NCI-H1417 treated with DMSO at 0.1 percent for 48 hours (cell line): Measurements from ENCODE around the gene RAI14.
"Not testable (repeated sequence)": the region's sequence is repeated elsewhere in the genome, so short reads cannot be mapped to it uniquely, and the experiment has no call there.

Source experiments
- DNase-seq: peaks from one replicate; lab custom pipeline; 2025; lab: John Stamatoyannopoulos, UW

Gene RAI14

DNA sequence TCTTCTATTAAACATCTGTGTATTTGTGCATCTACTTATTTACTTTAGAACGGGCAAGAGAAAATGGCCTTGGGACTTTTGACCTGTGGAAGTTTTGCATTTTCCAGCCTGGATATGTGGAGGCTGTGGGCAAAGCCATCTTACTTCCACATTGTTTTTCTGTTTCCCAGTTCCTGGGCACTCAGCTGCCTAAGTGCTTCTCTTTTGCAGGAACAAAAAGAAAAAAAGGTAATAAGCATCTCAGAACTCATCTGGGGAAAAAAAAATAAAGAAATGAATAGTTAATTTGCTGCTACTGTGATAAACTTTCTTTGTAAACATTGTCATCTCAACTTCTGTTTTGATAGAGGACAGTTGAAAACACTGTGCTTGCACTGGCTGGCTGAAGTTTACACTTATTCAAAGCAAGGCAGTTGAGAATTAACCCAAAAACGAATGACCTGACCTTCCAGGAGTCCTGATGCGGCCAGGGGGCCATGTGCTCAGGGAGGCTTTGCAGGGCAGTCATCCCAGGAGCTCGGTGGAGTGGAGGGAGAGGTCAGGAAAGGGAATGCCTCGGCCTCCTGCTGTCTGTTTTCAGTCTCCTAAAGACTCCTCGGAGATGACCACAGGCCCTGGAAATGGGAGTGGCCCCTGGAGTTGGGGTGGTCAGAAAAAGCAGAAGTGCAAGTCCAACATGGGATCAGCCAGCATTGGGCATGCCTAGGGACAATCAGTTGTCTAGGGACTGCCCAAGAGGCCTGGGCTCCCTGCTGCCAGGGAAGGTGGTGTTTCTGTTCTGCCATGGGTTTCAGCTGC lies 75.5 kb downstream of the RAI14 start:
- no peak for DNase-seq

DNA sequence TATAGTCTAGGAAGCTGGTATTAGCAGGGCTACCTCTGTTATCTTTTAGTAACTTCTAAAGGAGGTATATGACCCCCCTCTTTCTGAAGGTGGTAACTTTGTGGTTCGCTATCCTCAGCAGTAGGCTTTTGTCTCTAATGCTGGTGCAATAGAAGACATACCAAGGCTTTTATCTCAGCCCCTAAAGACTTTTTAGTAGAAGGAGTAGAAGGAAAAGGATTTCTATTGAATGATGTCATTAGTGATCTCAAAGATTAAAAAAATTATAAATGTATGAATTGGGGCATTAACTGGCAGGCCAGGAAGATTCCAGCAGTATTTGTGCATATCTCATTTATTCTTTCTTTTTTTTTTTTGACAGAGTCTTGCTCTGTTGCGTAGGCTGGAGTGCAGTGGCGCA lies 78.2 kb downstream of the RAI14 start:
- DNase-seq: no peak

DNA sequence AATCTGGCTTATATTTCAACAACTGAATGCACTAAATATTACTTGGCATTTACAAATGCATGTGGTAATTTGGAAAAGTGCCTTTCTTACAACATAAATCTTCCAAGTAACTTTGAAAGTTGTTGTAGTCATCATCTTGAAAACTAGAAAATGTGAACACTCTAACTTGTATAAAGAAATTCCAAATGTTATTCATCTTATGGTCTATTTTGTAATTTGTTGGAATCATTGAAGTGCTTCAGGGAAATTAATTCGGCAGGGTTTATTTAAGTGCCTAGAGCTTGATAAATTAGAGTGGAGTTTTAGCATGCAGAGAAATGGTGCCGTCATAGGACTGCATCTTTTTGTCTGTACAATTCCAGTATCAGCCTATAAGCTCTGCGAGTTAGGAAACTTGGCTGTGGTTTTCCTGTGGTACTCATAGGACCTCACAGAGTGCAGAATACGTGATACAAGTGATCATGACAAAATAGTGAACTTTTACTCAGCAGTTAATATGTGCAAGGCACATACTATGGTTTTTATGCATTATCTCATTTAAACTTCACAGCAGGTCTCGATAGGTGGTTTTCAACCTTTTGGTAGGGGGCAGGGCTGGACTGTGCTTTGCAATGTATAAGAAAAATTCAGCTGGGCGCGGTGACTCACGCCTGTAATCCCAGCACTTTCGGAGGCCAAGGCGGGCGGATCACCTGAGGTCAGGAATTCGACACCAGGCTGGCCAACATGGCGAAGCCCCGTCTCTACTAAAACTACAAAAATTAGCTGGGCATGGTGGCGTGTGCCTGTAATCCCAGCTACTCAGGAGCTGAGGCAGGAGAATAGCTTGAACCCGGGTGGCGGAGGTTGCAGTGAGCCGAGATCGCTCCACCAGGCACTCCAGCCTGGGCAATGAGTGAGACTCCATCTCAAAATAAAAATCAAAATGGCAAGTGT lies 79.6 kb downstream of the RAI14 start:
- no peak for DNase-seq

DNA sequence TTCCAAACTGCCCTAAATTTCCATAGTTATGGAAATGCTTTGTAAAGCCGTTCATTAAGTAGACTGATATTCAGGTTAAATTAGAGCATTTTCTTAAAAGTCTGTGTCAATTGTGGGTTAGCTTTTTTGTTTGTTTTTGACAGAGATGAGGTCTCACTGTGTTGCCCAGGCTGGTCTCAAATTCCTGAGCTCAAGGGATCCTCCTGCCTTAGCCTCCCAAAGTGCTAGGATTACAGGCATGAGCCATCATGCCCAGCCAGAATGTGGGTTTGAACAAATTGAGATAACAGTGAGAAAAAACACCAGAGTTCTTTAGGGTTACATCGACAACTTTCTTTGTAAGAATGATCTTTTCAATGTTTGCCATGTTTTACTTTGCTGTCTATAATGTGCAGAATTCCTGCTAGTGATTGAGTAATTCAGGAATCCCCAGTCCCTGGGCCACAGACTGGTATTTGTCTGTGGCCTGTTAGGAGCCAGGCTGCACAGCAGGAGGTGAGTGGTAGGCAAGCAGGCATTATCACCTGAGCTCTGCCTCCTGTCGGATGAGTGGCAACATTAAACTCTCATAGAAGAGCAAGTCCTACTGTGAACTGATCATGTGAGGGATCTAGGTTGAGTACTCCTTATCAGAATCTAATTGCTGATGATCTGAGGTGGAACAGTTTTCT lies 80.5 kb downstream of the RAI14 start:
- no peak for DNase-seq

DNA sequence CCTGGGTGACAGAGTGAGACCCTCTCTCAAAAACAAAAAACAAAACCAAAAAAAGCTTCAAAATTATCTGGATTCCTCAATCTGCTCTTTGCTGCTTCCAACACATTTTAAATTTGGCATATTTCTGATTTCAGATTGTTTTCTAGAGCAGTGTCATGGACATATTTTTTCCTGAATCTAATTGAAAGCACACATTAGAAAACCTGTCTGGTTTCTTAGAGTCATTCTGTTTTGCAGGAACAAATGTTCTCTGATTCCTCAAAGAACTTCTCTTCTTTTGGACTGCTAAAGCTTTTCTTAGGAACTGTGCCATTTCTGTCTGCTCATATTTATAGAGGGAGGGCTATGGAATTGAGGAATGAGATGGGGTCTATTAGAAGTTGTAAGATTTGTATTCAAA lies 81.6 kb downstream of the RAI14 start:
- no peak for DNase-seq

DNA sequence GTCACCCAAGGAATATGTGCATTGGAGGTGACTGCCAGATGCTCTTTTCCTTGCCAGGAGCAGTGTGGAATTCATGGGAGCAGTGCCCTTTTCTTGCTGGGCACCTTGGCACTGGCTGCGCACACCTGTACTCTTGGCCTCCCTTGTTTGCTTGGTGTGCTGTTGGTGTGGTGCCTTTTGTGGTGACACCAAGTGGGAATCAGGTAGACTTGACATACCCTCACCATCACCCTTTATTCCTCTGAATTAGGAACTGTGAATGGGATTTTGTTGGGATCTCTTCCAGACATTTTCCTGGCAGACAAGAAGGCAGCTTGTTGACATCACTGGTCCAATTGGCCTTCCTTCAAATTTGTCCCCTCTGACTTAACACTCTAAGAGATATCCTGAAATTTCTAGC lies 82.3 kb downstream of the RAI14 start:
- no peak for DNase-seq

DNA sequence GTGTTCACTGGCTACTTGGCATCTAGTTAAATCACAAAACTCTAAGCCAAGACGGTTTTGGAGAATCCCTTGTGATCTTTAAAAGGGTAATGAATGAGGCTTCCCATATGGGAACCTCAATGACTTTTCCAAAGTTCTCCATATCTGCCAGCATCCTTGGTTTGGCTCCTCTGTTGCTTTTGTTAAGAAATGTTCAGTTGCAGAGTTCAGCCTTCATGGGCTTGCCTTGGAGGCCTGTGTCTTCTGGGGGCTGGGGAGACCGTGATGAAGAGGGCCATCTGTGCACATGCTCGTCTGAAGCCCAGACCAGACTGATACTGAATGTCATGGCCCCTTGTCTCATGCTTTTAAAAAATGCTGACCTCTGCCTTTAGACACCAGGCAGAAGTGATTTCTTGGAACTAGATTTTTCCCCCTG lies 84.3 kb downstream of the RAI14 start:
- DNase-seq: no peak

DNA sequence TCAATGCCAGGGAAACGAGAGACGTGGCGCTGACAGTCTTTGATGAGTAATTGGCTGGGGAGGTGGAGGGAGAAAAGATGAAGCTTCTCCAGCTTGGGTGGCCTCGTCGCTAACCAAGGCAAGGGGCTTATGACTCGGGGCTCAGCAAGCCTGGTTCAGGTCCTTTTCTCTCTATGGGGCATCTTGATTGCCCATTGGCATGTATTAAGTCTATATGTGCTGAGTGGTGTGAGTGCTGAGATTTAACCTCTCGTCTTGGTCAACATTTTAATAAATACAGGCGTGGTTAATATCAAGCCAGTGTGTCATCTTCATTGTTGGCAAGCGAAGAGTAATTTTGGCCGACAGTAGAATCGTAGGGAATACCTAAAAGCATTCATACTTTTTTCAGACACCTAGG lies 85.9 kb downstream of the RAI14 start:
- no peak for DNase-seq

DNA sequence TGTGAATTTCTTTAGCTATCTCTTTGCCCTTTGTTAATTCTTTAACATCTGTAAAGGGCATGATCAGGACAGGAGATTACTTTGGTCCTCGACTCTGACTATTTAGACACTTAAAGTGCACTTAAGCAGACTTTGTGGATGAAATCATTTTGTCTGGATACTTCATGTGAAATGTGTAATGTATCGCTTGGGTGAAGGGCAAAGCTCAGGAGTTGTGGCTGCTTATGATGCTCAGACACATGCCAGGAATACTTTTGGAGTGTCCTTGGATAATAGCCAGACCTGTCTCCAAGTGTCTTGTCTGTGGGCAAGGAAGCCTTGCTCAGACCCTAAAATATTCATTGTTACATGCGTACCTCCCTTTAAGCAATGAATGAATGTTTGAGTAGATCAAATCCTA lies 87.8 kb downstream of the RAI14 start:
- no peak for DNase-seq

DNA sequence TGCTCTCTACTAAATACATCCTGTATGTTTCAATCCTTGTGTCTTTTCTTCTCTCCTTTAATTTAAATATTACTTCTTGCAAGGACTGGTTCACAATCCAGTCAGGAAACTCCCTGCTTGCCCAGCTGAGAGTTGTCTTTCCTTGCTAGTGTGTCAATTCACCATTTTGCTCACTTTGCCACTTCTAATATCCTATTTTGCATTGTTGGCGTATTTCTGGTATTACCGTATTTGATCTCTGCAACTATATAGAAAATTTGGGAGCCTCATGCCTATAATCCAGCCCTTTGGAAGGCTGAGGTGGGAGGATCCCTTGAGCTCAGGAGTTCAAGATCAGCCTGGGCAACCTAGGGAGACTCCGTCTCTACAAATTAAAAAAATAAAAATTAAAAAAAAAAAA lies 92.3 kb downstream of the RAI14 start:
- no peak for DNase-seq

DNA sequence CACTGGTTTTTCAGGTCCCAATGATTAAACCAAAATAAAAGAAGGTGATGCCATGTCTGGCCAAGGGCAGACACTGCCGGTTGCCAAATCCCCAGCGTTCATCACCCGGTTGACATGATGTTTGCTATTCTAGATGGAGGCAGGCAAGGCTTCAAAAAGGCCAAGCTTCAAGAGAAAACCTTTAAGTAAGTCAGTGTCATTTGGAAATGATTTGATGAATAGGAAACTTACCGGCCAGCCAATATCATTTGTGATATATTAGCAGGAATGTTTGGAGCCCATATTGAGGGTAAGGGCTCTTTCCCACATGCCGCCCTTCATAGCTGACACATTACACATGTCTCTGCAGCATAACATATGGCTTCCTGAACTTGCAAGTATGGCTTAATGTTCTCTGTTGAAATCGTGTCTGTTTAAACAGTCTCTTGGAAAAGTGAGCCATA lies 93.3 kb downstream of the RAI14 start:
- DNase-seq: no peak

DNA sequence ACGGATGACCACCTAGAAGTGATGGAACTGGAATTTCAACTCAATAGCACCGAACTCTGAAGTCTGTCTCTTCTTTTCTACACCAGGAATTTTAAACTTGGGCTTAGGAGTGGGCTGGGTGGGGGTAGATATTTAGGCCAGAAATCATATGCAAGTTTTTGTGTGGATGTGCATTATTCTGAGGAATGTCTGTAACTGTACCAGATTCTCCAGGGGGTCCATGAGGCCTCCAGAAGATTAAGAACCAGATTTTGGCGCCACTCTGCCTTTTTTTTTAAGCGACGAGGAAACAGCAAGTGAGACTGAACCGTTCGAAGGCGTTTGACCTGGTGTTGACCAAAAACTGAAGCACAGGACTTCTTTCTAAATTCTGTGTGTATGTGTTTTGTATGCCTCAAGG lies 94.1 kb downstream of the RAI14 start:
- no peak for DNase-seq

DNA sequence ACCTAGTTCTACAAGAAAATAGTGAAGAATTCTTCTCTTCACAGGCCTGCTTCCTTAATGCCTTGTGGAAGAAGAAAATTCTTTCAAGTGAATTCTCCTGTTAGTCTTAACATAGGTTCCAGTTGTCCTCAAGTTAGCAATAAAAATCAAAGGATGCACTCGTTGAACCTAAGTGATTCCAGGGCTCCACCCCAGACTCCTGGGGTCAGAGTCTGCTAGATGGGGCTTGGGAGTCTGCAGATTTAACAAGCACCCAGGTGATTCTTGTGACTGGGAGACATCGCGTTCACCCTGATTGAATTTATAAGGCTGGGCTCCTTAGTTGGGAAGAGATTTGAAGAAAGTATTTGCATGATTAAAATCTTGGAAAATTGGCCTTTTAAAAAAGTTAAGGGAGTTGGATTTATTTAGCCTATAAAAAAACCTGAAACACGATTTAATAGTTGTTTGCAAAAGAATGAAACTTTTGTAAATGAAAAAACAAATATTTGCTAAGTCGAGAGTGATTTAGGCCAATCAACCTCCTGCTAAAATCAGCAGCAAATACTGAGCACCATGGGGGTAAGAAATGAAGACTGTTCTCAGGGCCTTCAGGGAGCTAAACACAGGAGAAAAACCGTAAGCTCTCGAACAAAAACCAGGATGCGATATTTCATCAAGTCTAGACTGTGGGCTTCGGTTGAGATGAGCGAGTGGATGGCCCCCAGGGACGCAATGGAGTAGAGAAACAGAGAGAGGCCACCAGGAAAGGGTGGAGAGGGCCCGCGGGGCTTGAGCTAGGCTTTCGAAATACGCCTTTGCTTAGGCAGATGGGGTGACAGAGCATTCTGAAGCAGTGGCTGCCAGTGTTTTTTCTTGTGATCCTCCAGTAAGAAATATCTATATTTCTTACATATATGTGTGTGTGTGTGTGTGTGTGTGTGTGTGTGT lies 95.9 kb downstream of the RAI14 start:
- DNase-seq: no peak

DNA sequence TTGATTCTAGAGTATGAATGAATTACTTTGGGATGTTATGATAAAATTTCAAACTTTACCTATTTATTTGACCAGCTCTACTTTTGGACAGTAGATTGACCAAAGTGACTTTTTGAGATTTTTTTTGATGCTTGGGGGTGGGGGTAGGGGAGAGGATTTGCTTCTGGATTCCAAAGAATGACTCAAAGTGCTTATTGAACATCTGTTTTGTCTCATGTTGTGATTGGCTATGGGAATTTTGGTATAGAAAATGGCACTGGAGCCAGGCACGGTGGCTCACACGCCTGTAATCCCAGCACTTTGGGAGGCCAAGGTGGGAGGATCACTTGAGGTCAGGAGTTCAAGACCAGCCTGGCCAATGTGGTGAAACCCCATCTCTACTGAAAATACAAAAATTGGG lies 97.1 kb downstream of the RAI14 start:
- not testable (repeated sequence) for DNase-seq

DNA sequence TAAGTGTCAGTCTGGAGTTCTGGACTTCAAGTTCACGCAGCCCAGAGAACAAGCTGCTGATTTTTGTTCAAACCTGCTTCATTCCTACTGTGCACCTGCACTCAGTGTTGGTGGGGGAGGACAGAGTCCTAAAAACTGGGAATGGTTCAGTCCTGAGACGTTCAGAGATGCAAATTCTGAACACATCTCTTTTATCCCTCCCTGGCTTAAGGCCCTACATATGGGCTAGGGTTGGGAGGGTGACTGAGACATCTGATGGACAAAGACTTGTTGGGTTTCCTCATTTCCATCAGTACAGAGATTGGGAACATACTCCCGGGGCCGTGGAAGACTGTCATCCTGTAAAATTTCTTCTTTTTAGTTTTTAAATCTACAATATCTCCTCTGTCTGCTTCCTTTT lies 99.8 kb downstream of the RAI14 start:
- no peak for DNase-seq

DNA sequence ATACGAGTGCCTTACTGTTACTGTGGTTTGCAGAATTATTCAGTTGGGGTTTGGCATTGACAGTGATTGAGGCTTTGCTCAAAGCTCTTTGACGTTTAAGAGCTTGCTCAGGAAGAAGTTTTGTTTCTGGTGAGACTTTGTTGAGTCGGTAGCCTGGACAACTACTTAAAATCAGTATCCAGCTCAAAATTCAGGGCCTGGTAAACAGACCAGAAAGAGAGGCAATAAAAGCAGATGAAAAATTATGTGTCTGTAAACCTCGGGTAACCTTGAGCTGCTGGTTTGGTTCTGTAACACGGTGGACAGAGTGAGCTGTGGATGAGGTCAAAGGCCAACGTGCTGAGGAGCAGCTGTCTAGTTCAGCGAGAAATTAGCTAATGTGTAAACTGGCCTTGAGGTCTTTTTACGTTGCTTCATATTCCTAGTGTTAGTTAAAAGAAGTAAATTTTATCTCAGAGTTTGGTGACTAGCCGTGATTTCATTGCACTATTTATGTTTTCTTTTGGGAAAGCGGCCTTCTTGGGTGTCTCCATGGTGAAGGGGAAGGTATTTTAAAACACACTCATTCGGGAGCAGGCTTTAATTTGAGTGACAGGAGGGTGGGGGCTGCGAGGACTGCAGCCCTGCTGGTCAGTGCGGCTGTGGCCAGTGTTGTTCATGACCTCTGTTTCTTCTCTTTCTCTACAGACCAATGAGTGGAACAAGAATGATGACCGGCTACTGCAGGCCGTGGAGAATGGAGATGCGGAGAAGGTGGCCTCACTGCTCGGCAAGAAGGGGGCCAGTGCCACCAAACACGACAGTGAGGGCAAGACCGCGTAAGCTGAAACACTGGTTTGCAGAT lies 100.9 kb downstream of the RAI14 start:
- no peak for DNase-seq

DNA sequence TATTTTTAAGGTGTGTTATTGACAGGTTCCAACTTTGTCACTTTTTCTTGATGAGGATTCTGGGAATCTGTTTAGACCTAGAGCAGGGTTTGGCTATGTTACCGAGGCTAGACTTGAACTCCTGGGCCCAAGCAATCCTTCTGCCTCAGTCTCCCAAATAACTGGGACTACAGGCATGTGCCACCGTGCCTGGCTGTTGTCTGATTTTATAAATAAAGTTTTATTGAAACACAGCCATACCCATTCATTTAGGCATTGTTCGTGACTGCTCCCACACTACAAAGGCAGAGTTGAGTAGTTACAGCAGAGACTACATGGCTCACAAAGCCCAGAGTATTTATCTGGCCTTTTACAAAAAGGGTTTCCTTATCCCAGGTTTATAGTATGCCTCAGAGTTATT lies 102.4 kb downstream of the RAI14 start:
- DNase-seq: no peak

DNA sequence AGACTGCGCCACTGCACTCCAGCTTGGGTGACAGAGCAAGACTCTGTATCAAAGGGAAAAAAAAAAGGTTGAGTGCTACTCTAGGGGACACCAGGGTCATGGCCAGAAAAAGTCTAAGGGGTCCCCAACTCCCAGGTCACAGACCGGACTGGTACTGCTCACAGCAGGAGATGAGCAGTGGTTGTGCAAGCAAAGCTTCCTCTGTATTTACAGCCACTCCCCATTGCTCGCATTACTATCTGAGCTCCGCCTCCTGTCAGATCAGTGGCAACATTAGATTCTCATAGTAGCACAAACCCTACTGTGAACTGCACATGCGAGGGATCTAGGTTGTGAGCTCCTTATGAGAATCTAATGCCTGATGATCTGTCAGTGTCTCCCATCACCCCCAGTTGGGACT lies 103.1 kb downstream of the RAI14 start:
- not testable (repeated sequence) for DNase-seq

DNA sequence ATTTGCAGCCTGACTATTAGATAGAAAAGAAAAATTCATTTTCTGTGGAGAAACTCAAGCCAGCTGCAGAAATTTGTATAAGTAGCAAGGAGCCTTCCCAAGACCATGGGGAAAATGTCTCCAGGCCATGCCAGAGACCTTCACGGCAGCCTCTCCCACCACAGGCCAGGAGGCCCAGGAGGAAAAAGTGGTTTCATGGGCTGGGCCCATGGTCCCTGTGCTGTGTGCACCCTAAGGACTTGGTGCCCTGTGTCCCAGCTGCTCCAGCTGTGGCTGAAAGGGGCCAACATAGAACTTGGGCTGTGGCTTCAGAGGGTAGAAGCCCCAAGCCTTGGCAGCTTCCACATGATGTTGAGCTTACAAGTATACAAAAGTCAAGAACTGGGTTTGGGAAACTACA lies 109.5 kb downstream of the RAI14 start:
- DNase-seq: no peak

DNA sequence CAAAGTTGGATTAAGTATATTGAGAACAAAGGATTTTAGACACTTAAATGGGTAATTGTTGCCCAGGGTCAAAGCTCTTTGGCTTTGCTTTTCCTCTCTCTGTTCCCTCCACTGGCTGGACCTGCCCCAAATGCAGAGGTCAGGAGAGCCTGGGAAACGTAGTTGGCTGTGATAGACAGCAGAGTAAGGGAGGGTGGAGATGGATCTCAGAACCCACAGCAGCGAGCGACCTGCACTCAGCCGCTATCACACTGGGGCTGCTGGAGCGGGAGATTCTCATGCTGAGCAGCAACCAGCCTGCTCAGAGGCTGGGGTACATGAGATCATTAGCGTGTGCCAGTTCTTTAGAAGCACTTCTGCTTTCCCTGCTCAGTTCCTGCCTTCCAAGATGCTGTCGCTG lies 111.1 kb downstream of the RAI14 start:
- no peak for DNase-seq

DNA sequence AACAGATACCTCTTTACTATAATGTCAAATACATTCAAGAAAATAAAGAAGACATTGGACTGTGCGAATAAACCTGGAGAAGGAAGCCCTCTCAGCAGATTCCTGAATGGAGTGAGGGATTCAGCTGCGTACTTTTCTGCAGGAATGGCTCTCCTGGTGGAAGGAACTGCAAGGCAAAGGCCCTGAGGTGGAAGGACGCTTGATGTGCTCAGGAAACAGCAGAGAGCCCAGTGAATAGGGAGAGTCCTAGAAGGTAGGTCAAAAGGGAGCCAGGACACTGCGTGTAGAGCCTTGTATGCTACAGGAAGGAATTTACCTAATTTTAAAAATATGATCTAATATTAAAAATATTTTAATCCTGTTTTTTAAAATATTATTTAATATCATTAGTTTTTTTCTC lies 114.4 kb downstream of the RAI14 start:
- no peak for DNase-seq
